Sigmoid colon (tissue), 7 donors: Measurements from ENCODE around the gene TMEM95. TPM values are rescaled to one million over a fixed set of nuclear protein-coding genes. Genes with fewer than 3 reads are reported as not detected.
A peak's percentile ranks its signal among the peaks of the same experiment; 100 is the strongest.

Experiments
- DNase-seq: peaks from one replicate; pipeline ENCODE4 v3.0.0-alpha.2; 2019
- H3K27ac ChIP-seq, 4 donors: fragments of 200-600 bp; sonication (generic); one replicate each; pipeline ENCODE4 v1.5.1; 2016 to 2019; ENCODE audit warnings: mild to moderate bottlenecking in 1 of 4
- H3K27me3 ChIP-seq, 3 donors: fragments of 200-600 bp; sonication (generic); one replicate each; pipeline ENCODE4 v1.5.1; 2019; ENCODE audit warnings: mild to moderate bottlenecking in 1 of 3
- H3K36me3 ChIP-seq, 4 donors: fragments of 200-600 bp; sonication (generic); one replicate each; pipeline ENCODE4 v1.5.1; 2016 to 2019
- H3K4me1 ChIP-seq, 4 donors: fragments of 200-600 bp; sonication (generic); one replicate each; pipeline ENCODE4 v1.5.1; 2017 to 2019
- H3K4me3 ChIP-seq, 4 donors: fragments of 200-600 bp; sonication (generic); one replicate each; pipeline ENCODE4 v1.5.1; 2017 to 2019; ENCODE audit warnings: mild to moderate bottlenecking in 2 of 4, moderate library complexity in 1 of 4
- H3K9me3 ChIP-seq, 4 donors: fragments of 200-600 bp in 3 of 4; sonication (generic) in 3 of 4; one replicate each; pipeline versions ENCODE4 v1.5.1 to v1.6.1; 2013 to 2019
- EP300 ChIP-seq, 4 donors: sonication (generic); formaldehyde crosslinking; IDR thresholded peaks; one replicate each; pipeline ENCODE4 v1.6.1; 2017; ENCODE audit warnings: antibody characterized with exemption in 4 of 4
- WGBS, 2 donors: extraction: QIAGEN DNeasy Blood & Tissue Kit; methylation state at CpG; one replicate each; pipeline ENCODE4 v1.1.7; 2013; 5-methylcytosine and 5-hydroxymethylcytosine counted together
- intact Hi-C: fragments of 100-400 bp; cut with DNase I; formaldehyde crosslinking; loops from one replicate; pipeline ENCODE4 v1.15.1; 2023
- polyA plus RNA-seq, 3 donors: library from polyadenylated mRNA; stranded (reverse); fragments of 200-250 nt; gene quantifications; one replicate each; pipeline ENCODE4 v1.2.3, GENCODE V29; 2013
- small RNA-seq, 3 donors: library from RNA; depleted of rRNA; stranded (forward); fragments of <200 nt; gene quantifications; one replicate each; pipeline ENCODE3, GENCODE V24; 2016
- total RNA-seq, 4 donors: library from RNA; depleted of rRNA; stranded (reverse); fragments of >200 nt; gene quantifications; one replicate each; pipeline ENCODE4 v1.1.0, GENCODE V29; 2016
- donor health status: healthy with polysubstance abuse.
- donor health status: Bipolar disorder and iron deficiency.
- donor health status: healthy.

Gene TMEM95
- total and polyA plus RNA-seq, 7 donors, result not detected

GRCh38 chr17:7406235-7406825 is 51.4 kb downstream of the TMEM95 start:
- Histone ChIP-seq H3K4me3 (peak overlapping the region in 2 of 4 donors; percentile 81 to 89), H3K27me3 (no peaks in the 10 kb centered on the region), H3K27ac (peak overlapping the region; percentile 88 to 95 (median 92)), H3K4me1 (peaks cover 0 to 41% (median 34%) of the 10 kb centered on the region in 4 donors), H3K36me3 (peaks cover 0 to 28% (median 7%) of the 10 kb centered on the region in 4 donors), H3K9me3 (no peaks in the 10 kb centered on the region)
- no peak for DNase-seq
- intact Hi-C loops, result loop anchor here (10.0 kb wide), 1 partner anchor 762 kb away; the partner anchor contains the start of genes KIAA0753 and TXNDC17
- TF ChIP-seq EP300 (IDR thresholded peaks at IDR 0.05), result no peak
- WGBS, 2 donors, result 25 to 57% methylated on average over 12 of the region's 12 CpGs

Small RNA genes lying within 50 kb of the gene (small RNA-seq; reads per million reads assigned to genes)
- 0 reads per million in 3 donors for gene AC026954.2

Other genes starting within 250 kb of the TMEM95 start
Only the 30 nearest of the 36 such genes appear.
- under 1 TPM in 2 of 4 donors, not detected in 2; 0.36 to 0.55 TPM for gene ASGR1, start 175.8 kb upstream of the TMEM95 start, total RNA-seq
- gene ASGR1, start 175.8 kb upstream of the TMEM95 start, polyA plus RNA-seq, result 1 to 10 TPM; 1.7 to 2.4 (median 2.3) TPM
- gene DLG4, start 135.3 kb upstream of the TMEM95 start, total RNA-seq, result 10 to 100 TPM; 14.6 to 27.4 (median 16.7) TPM
- 1 to 10 TPM; 1.6 to 8.3 (median 5.4) TPM for gene DLG4, start 135.3 kb upstream of the TMEM95 start, polyA plus RNA-seq
- gene ACADVL, start 135.2 kb upstream of the TMEM95 start, total RNA-seq, result 100 to 1,000 TPM; 311 to 569 (median 338) TPM
- gene ACADVL, start 135.2 kb upstream of the TMEM95 start, polyA plus RNA-seq, result 100 to 1,000 TPM; 211 to 587 (median 491) TPM
- 10 to 100 TPM; 36.4 to 56.2 (median 41.8) TPM for gene DVL2, start 120.6 kb upstream of the TMEM95 start, total RNA-seq
- gene DVL2, start 120.6 kb upstream of the TMEM95 start, polyA plus RNA-seq, result 10 to 100 TPM; 12.0 to 30.7 (median 13.2) TPM
- gene PHF23, start 115.7 kb upstream of the TMEM95 start, total RNA-seq, result 10 to 100 TPM; 23.1 to 45.4 (median 35.4) TPM
- gene PHF23, start 115.7 kb upstream of the TMEM95 start, polyA plus RNA-seq, result 10 to 100 TPM; 40.7 to 45.6 (median 45.1) TPM
- gene GABARAP, start 112.7 kb upstream of the TMEM95 start, total RNA-seq, result 100 to 1,000 TPM; 147 to 645 (median 552) TPM
- gene GABARAP, start 112.7 kb upstream of the TMEM95 start, polyA plus RNA-seq, result 1,000 to 10,000 TPM in 2 of 3 donors, 100 to 1,000 TPM in 1; 572 to 1,215 (median 1,036) TPM
- gene CTDNEP1, start 103.4 kb upstream of the TMEM95 start, total RNA-seq, result 10 to 100 TPM; 43.9 to 76.4 (median 53.0) TPM
- 100 to 1,000 TPM in 1 of 3 donors, 10 to 100 TPM in 2; 80.2 to 110 (median 82.9) TPM for gene CTDNEP1, start 103.4 kb upstream of the TMEM95 start, polyA plus RNA-seq
- gene ELP5, start 102.9 kb upstream of the TMEM95 start, total RNA-seq, result 10 to 100 TPM; 28.4 to 40.0 (median 34.2) TPM
- gene ELP5, start 102.9 kb upstream of the TMEM95 start, polyA plus RNA-seq, result 10 to 100 TPM; 32.4 to 70.9 (median 42.9) TPM
- gene CLDN7, start 92.7 kb upstream of the TMEM95 start, total RNA-seq, result 1 to 10 TPM in 3 of 4 donors, not detected in 1; 1.1 to 2.6 (median 1.9) TPM
- gene CLDN7, start 92.7 kb upstream of the TMEM95 start, polyA plus RNA-seq, result 100 to 1,000 TPM; 181 to 963 (median 332) TPM
- gene SLC2A4, start 73.4 kb upstream of the TMEM95 start, total RNA-seq, result 100 to 1,000 TPM in 2 of 4 donors, 10 to 100 TPM in 2; 72.9 to 127 (median 94.7) TPM
- gene SLC2A4, start 73.4 kb upstream of the TMEM95 start, polyA plus RNA-seq, result 1 to 10 TPM in 2 of 3 donors, under 1 TPM in 1; 0.60 to 7.9 (median 2.8) TPM
- 1 to 10 TPM in 3 of 4 donors, under 1 TPM in 1; 0.28 to 2.5 (median 1.5) TPM for gene YBX2, start 60.5 kb upstream of the TMEM95 start, total RNA-seq
- gene YBX2, start 60.5 kb upstream of the TMEM95 start, polyA plus RNA-seq, result 10 to 100 TPM in 2 of 3 donors, 1 to 10 TPM in 1; 4.8 to 37.6 (median 20.1) TPM
- gene EIF5A, start 47.5 kb upstream of the TMEM95 start, total RNA-seq, result 100 to 1,000 TPM; 104 to 156 (median 125) TPM
- 100 to 1,000 TPM; 315 to 603 (median 403) TPM for gene EIF5A, start 47.5 kb upstream of the TMEM95 start, polyA plus RNA-seq
- 100 to 1,000 TPM in 1 of 4 donors, 10 to 100 TPM in 3; 82.3 to 114 (median 85.4) TPM for gene GPS2, start 39.8 kb upstream of the TMEM95 start, total RNA-seq
- 100 to 1,000 TPM in 1 of 3 donors, 10 to 100 TPM in 2; 67.9 to 113 (median 77.2) TPM for gene GPS2, start 39.8 kb upstream of the TMEM95 start, polyA plus RNA-seq
- gene NEURL4, start 25.8 kb upstream of the TMEM95 start, total RNA-seq, result 10 to 100 TPM; 14.3 to 29.6 (median 17.6) TPM
- 10 to 100 TPM in 1 of 3 donors, 1 to 10 TPM in 2; 6.0 to 31.6 (median 6.0) TPM for gene NEURL4, start 25.8 kb upstream of the TMEM95 start, polyA plus RNA-seq
- 1 to 10 TPM; 1.1 to 3.9 (median 2.9) TPM for gene ACAP1, start 18.6 kb upstream of the TMEM95 start, total RNA-seq
- gene ACAP1, start 18.6 kb upstream of the TMEM95 start, polyA plus RNA-seq, result 10 to 100 TPM in 1 of 3 donors, 1 to 10 TPM in 2; 1.2 to 55.8 (median 1.4) TPM
- 1 to 10 TPM; 4.4 to 6.4 (median 5.5) TPM for gene KCTD11, start 3.0 kb upstream of the TMEM95 start, total RNA-seq
- gene KCTD11, start 3.0 kb upstream of the TMEM95 start, polyA plus RNA-seq, result 10 to 100 TPM in 1 of 3 donors, 1 to 10 TPM in 2; 6.2 to 11.7 (median 9.0) TPM
- 1 to 10 TPM; 2.1 to 5.4 (median 3.4) TPM for gene TNK1, start 25.9 kb downstream of the TMEM95 start, total RNA-seq
- gene TNK1, start 25.9 kb downstream of the TMEM95 start, polyA plus RNA-seq, result 10 to 100 TPM in 2 of 3 donors, 1 to 10 TPM in 1; 8.4 to 14.6 (median 10.4) TPM
- gene PLSCR3, start 39.4 kb downstream of the TMEM95 start, total RNA-seq, result 10 to 100 TPM; 10.4 to 18.3 (median 14.2) TPM
- 10 to 100 TPM; 11.6 to 27.2 (median 18.0) TPM for gene PLSCR3, start 39.4 kb downstream of the TMEM95 start, polyA plus RNA-seq
- 100 to 1,000 TPM in 2 of 4 donors, 10 to 100 TPM in 2; 19.0 to 152 (median 99.7) TPM for gene TMEM256, start 48.9 kb downstream of the TMEM95 start, total RNA-seq
- 100 to 1,000 TPM; 150 to 357 (median 235) TPM for gene TMEM256, start 48.9 kb downstream of the TMEM95 start, polyA plus RNA-seq
- 10 to 100 TPM in 2 of 4 donors, 1 to 10 TPM in 2; 6.8 to 18.8 (median 10.4) TPM for gene NLGN2, start 52.7 kb downstream of the TMEM95 start, total RNA-seq
- gene NLGN2, start 52.7 kb downstream of the TMEM95 start, polyA plus RNA-seq, result 1 to 10 TPM in 1 of 3 donors, under 1 TPM in 2; 0.60 to 8.9 (median 0.69) TPM
- not detected for gene SPEM1, start 65.2 kb downstream of the TMEM95 start, total RNA-seq
- gene SPEM1, start 65.2 kb downstream of the TMEM95 start, polyA plus RNA-seq, result not detected
- gene SPEM2, start 70.5 kb downstream of the TMEM95 start, total RNA-seq, result not detected
- not detected for gene SPEM2, start 70.5 kb downstream of the TMEM95 start, polyA plus RNA-seq
- not detected for gene SPEM3, start 73.7 kb downstream of the TMEM95 start, total RNA-seq
- gene SPEM3, start 73.7 kb downstream of the TMEM95 start, polyA plus RNA-seq, result not detected
- 1 to 10 TPM; 1.2 to 2.5 (median 1.6) TPM for gene TMEM102, start 80.3 kb downstream of the TMEM95 start, total RNA-seq
- 10 to 100 TPM in 1 of 3 donors, 1 to 10 TPM in 2; 6.6 to 14.5 (median 8.1) TPM for gene TMEM102, start 80.3 kb downstream of the TMEM95 start, polyA plus RNA-seq
- under 1 TPM in 1 of 4 donors, not detected in 3; 0.36 TPM for gene FGF11, start 84.4 kb downstream of the TMEM95 start, total RNA-seq
- 1 to 10 TPM in 1 of 3 donors, under 1 TPM in 1, not detected in 1; 0.69 to 2.8 TPM for gene FGF11, start 84.4 kb downstream of the TMEM95 start, polyA plus RNA-seq
- 1 to 10 TPM; 4.2 to 8.1 (median 6.5) TPM for gene CHRNB1, start 89.9 kb downstream of the TMEM95 start, total RNA-seq
- 10 to 100 TPM in 2 of 3 donors, 1 to 10 TPM in 1; 7.2 to 13.2 (median 11.2) TPM for gene CHRNB1, start 89.9 kb downstream of the TMEM95 start, polyA plus RNA-seq
- gene ZBTB4, start 124.5 kb downstream of the TMEM95 start, total RNA-seq, result 10 to 100 TPM; 42.5 to 56.5 (median 45.3) TPM
- 10 to 100 TPM in 2 of 3 donors, 1 to 10 TPM in 1; 5.5 to 19.6 (median 12.0) TPM for gene ZBTB4, start 124.5 kb downstream of the TMEM95 start, polyA plus RNA-seq
- not detected for gene SLC35G6, start 126.3 kb downstream of the TMEM95 start, total RNA-seq
- not detected for gene SLC35G6, start 126.3 kb downstream of the TMEM95 start, polyA plus RNA-seq
- gene POLR2A, start 129.2 kb downstream of the TMEM95 start, total RNA-seq, result 10 to 100 TPM; 30.1 to 43.2 (median 36.5) TPM
- gene POLR2A, start 129.2 kb downstream of the TMEM95 start, polyA plus RNA-seq, result 10 to 100 TPM in 2 of 3 donors, 1 to 10 TPM in 1; 7.2 to 51.1 (median 11.3) TPM
- 100 to 1,000 TPM in 2 of 4 donors, 10 to 100 TPM in 2; 60.1 to 122 (median 91.8) TPM for gene TNFSF12, start 193.9 kb downstream of the TMEM95 start, total RNA-seq
- gene TNFSF12, start 193.9 kb downstream of the TMEM95 start, polyA plus RNA-seq, result 10 to 100 TPM; 18.0 to 45.0 (median 26.1) TPM